ENCODE data around the gene TLCD3B. TPM values are rescaled to one million over a fixed set of nuclear protein-coding genes. Genes with fewer than 3 reads are reported as not detected.

The TLCD3B gene
- total RNA-seq, 6 donors from 2014 or later: 0.14 TPM; not detected in 5

GRCh38 chr16:30011714-30012504 is 19.2 kb downstream of the TLCD3B start:
- Histone ChIP-seq H3K9me3 (no peaks in the 10 kb centered on the region), H3K27ac (no peak overlapping the region), H3K36me3 (no peaks in the 10 kb centered on the region), H3K4me3 (peak overlapping the region in 2 of 4 donors; percentile 37 to 50), H3K4me1 (peaks cover 13 to 21% (median 15%) of the 10 kb centered on the region in 4 donors), H3K27me3 (peaks cover 2 to 29% (median 22%) of the 10 kb centered on the region in 4 donors)
- DNase-seq: no peak
- WGBS, 2 donors: 17 to 24% methylated on average over 21 to 30 of the region's 31 CpGs
- no peak for ATAC-seq (ENCODE audit: low FRiP score in 2 of 2)
- no peak for TF ChIP-seq CTCF (IDR thresholded peaks at IDR 0.05)
- TF ChIP-seq POLR2AphosphoS5 (IDR thresholded peaks at IDR 0.05): no peak
- no peak for TF ChIP-seq POLR2A (IDR thresholded peaks at IDR 0.05)
- TF ChIP-seq EP300 (IDR thresholded peaks at IDR 0.05): no peak

GRCh38 chr16:30010844-30011713 is 20.0 kb downstream of the TLCD3B start, which contains the start of gene DOC2A:
Gene DOC2A, minus strand, starts transcription at chr16:30011027. Its CDS starts 805 bp downstream, at chr16:30010222.
- TF ChIP-seq POLR2AphosphoS5 (IDR thresholded peaks at IDR 0.05): no peak
- no peak for TF ChIP-seq EP300 (IDR thresholded peaks at IDR 0.05)
- Histone ChIP-seq H3K36me3 (no peaks in the 10 kb centered on the region), H3K27me3 (peaks cover 2 to 29% (median 22%) of the 10 kb centered on the region in 4 donors), H3K9me3 (no peaks in the 10 kb centered on the region), H3K4me3 (peak within 1 kb of the TSS; percentile 26 to 50 (median 32)), H3K4me1 (peaks cover 13 to 21% (median 15%) of the 10 kb centered on the region in 4 donors), H3K27ac (no peak within 1 kb of the TSS)
- DNase-seq (peak in 1 of 2 donors; percentile 87), ATAC-seq (ENCODE audit: low FRiP score in 2 of 2) (peak in 1 of 2 donors; percentile 16)
- 2% methylated on average over 11 to 38 of the region's 99 CpGs for WGBS, 2 donors

- TF ChIP-seq EP300 (IDR thresholded peaks at IDR 0.05) (no peak), CTCF (IDR thresholded peaks at IDR 0.05) (no peak), POLR2A (IDR thresholded peaks at IDR 0.05) (no peak), POLR2AphosphoS5 (IDR thresholded peaks at IDR 0.05) (no peak)
- Histone ChIP-seq H3K4me3 (peak overlapping the region in 3 of 4 donors; percentile 26 to 50 (median 37)), H3K36me3 (no peaks in the 10 kb centered on the region), H3K4me1 (peaks cover 13 to 28% (median 18%) of the 10 kb centered on the region in 4 donors), H3K27me3 (peaks cover 2 to 29% (median 22%) of the 10 kb centered on the region in 4 donors), H3K9me3 (no peaks in the 10 kb centered on the region), H3K27ac (no peak overlapping the region)
- DNase-seq (peak in 1 of 2 donors; percentile 74), ATAC-seq (ENCODE audit: low FRiP score in 2 of 2) (no peak)
- 8 to 16% methylated on average over 8 to 21 of the region's 34 CpGs for WGBS, 2 donors
Observed at GRCh38 chr16:30009990-30010843, 20.9 kb downstream of the TLCD3B start.

GRCh38 chr16:30009085-30009862 is 21.8 kb downstream of the TLCD3B start:
- Histone ChIP-seq H3K36me3 (no peaks in the 10 kb centered on the region), H3K9me3 (no peaks in the 10 kb centered on the region), H3K4me3 (no peak overlapping the region), H3K27ac (no peak overlapping the region), H3K27me3 (peaks cover 2 to 29% (median 22%) of the 10 kb centered on the region in 4 donors), H3K4me1 (peaks cover 13 to 38% (median 26%) of the 10 kb centered on the region in 4 donors)
- 44 to 48% methylated on average over 16 to 24 of the region's 26 CpGs for WGBS, 2 donors
- no peak for TF ChIP-seq POLR2A (IDR thresholded peaks at IDR 0.05)
- TF ChIP-seq CTCF (IDR thresholded peaks at IDR 0.05): no peak
- TF ChIP-seq EP300 (IDR thresholded peaks at IDR 0.05): no peak
- TF ChIP-seq POLR2AphosphoS5 (IDR thresholded peaks at IDR 0.05): no peak
- ATAC-seq (ENCODE audit: low FRiP score in 2 of 2) (no peak), DNase-seq (peak in 1 of 2 donors; percentile 71)

All from upper lobe of left lung (tissue), 6 donors.